NT2/D1 (cell line): ENCODE measurements around the gene PPEF2.

Source experiments
- SUZ12 ChIP-seq: IDR thresholded peaks from 2 replicates; pipeline ENCODE4 v1.6.1; 2011; ENCODE audit not compliant: insufficient read length, insufficient read depth; ENCODE audit errors: extremely low read depth
- YY1 ChIP-seq: IDR thresholded peaks from 2 replicates; pipeline ENCODE4 v1.6.1; 2011; ENCODE audit not compliant: insufficient read length, insufficient read depth

DNA sequence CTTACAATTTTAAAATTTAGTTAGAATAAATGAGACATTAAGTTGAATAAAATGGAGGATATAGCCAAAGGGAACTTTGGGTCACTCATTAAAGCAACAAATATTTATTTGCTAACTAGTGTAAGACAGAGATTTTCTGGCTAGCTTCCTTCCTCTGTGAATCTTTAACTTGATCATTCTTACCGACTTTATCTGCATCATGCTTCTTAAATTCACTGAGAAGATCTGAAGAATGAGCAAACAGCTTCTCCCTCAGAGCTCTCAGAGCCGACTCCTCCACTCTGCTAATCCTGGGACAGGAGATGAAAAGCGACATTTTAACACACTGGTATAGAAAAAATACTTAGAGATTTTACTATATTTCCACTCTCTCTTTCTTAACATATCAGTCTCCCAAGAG, 35.1 kb downstream of the PPEF2 start:
- TF ChIP-seq YY1 (no peak), SUZ12 (no peak)
